H1 (cell line): ENCODE measurements around the gene AK5. TPM values are rescaled to one million over a fixed set of nuclear protein-coding genes. Genes with fewer than 3 reads are reported as not detected.

Source experiments
- CTCF ChIA-PET: fragments of 300-600 bp; sonication (Branson Sonifier 250); formaldehyde crosslinking; loops from one replicate; lab custom pipeline; 2021; ENCODE audit not compliant: partially characterized antibody; lab: Charles Lee
- POLR2A ChIA-PET: fragments of 300-600 bp; sonication (Branson Sonifier 250); formaldehyde crosslinking; loops from one replicate; lab custom pipeline; 2021; ENCODE audit warnings: inconsistent platforms; ENCODE audit not compliant: partially characterized antibody; lab: Charles Lee
- DNase-seq, 2 experiments: peaks; one replicate each; pipeline versions ENCODE4 v3.0.0 to v3.0.0-alpha.2; 2010 to 2022; ENCODE audit warnings: low spot score in 2 of 2, low read depth in 1 of 2, mixed read lengths in 1 of 2
- FAIRE-seq: peaks from 2 replicates; lab custom pipeline; 2011; peaks lifted over from hg19 to GRCh38; lab: Jason Lieb, UNC
- H2AFZ ChIP-seq: 2 replicates; pipeline ENCODE4 v1.8.1; 2012; ENCODE audit warnings: low read length, inconsistent platforms
- H2AK5ac ChIP-seq: 2 replicates; pipeline ENCODE4 v1.6.1; 2013; ENCODE audit warnings: low read depth, low read length
- H2BK120ac ChIP-seq: replicated peaks from 2 replicates; pipeline ENCODE3; 2013; ENCODE audit warnings: low read depth, low read length, inconsistent platforms
- H2BK12ac ChIP-seq: 2 replicates; pipeline ENCODE4 v1.6.1; 2013; ENCODE audit warnings: low read depth, low read length
- H2BK15ac ChIP-seq: 2 replicates; pipeline ENCODE4 v1.6.1; 2013; ENCODE audit warnings: low read length
- H2BK20ac ChIP-seq: 2 replicates; pipeline ENCODE4 v1.6.1; 2013; ENCODE audit warnings: low read length
- H2BK5ac ChIP-seq: 2 replicates; pipeline ENCODE4 v1.6.1; 2013; ENCODE audit warnings: low read depth, low read length
- H3K14ac ChIP-seq: 2 replicates; pipeline ENCODE4 v1.6.1; 2013; ENCODE audit warnings: inconsistent platforms; ENCODE audit not compliant: insufficient read length
- H3K18ac ChIP-seq: 2 replicates; pipeline ENCODE4 v1.6.1; 2013; ENCODE audit warnings: low read length; ENCODE audit errors: extremely low read depth
- H3K23ac ChIP-seq: 2 replicates; pipeline ENCODE4 v1.6.1; 2013; ENCODE audit warnings: inconsistent platforms; ENCODE audit not compliant: insufficient read length
- H3K23me2 ChIP-seq: 2 replicates; pipeline ENCODE4 v1.6.1; 2013; ENCODE audit warnings: low read depth, low read length
- H3K27ac ChIP-seq: 2 replicates; pipeline ENCODE4 v1.6.1; 2011; ENCODE audit warnings: low read depth, low read length, inconsistent platforms
- H3K27me3 ChIP-seq, 4 experiments: replicated peaks in 1 of 4; 1 replicate in 1 of 4; 2 replicates in 3 of 4; pipeline versions ENCODE4 v1.6.1 to v1.8.1; 2011 to 2013; ENCODE audit warnings: low read length in 3 of 4, mild to moderate bottlenecking in 3 of 4, inconsistent platforms in 2 of 4, mixed read lengths in 2 of 4, moderate library complexity in 1 of 4; ENCODE audit not compliant: control insufficient read depth in 3 of 4, insufficient read depth in 3 of 4; ENCODE audit errors: extremely low read depth in 1 of 4
- H3K36me3 ChIP-seq, 4 experiments: 2 replicates each; pipeline versions ENCODE4 v1.6.1 to v1.8.1; 2011 to 2013; ENCODE audit warnings: mild to moderate bottlenecking in 4 of 4, low read length in 3 of 4, moderate library complexity in 2 of 4, control low read depth in 1 of 4, inconsistent platforms in 1 of 4; ENCODE audit not compliant: insufficient read depth in 4 of 4, control insufficient read depth in 2 of 4
- H3K4ac ChIP-seq: replicated peaks from 2 replicates; pipeline ENCODE3; 2013; ENCODE audit warnings: low read length, low read depth, mixed read lengths, inconsistent platforms; ENCODE audit not compliant: insufficient read length
- H3K4me1 ChIP-seq, 4 experiments: replicated peaks in 1 of 4; 1 replicate in 1 of 4; 2 replicates in 3 of 4; pipeline versions ENCODE4 v1.6.1 to v1.8.1; 2011 to 2013; ENCODE audit warnings: low read length in 3 of 4, inconsistent platforms in 2 of 4, mixed read lengths in 1 of 4; ENCODE audit not compliant: insufficient read depth in 4 of 4, control insufficient read depth in 3 of 4
- H3K4me2 ChIP-seq, 2 experiments: 2 replicates each; pipeline versions ENCODE4 v1.6.1 to v1.8.1; 2011 to 2013; ENCODE audit warnings: low read depth in 2 of 2, low read length in 2 of 2, control low read depth in 1 of 2, inconsistent platforms in 1 of 2, mild to moderate bottlenecking in 1 of 2; ENCODE audit not compliant: insufficient read depth in 1 of 2
- H3K4me3 ChIP-seq, 4 experiments: fragments of 200-600, 300-600 bp in 1 of 4; sonication (generic), shearing (Covaris generic), sonication (Bioruptor Twin) in 1 of 4; 2 replicates each; pipeline versions ENCODE4 v1.5.1 to v1.8.1; 2011 to 2016; ENCODE audit warnings: low read length in 4 of 4, low read depth in 3 of 4, control low read depth in 2 of 4, inconsistent platforms in 2 of 4, mild to moderate bottlenecking in 2 of 4, mixed read lengths in 1 of 4, moderate library complexity in 1 of 4; ENCODE audit not compliant: insufficient read depth in 2 of 4; ENCODE audit errors: extremely low read depth in 1 of 4
- H3K56ac ChIP-seq: replicated peaks from 2 replicates; pipeline ENCODE3; 2013; ENCODE audit warnings: low read depth, mild to moderate bottlenecking, mixed read lengths, low read length, inconsistent platforms; ENCODE audit not compliant: insufficient read length
- H3K79me1 ChIP-seq: 2 replicates; pipeline ENCODE4 v1.6.1; 2013; ENCODE audit warnings: low read depth, low read length, control low read depth
- H3K79me2 ChIP-seq, 2 experiments: 2 replicates each; pipeline versions ENCODE4 v1.6.1 to v1.8.1; 2012 to 2013; ENCODE audit warnings: low read length in 2 of 2, mild to moderate bottlenecking in 2 of 2, inconsistent platforms in 1 of 2; ENCODE audit not compliant: insufficient read depth in 2 of 2, control insufficient read depth in 1 of 2
- H3K9ac ChIP-seq, 4 experiments: replicated peaks in 1 of 4; 1 replicate in 1 of 4; 2 replicates in 3 of 4; pipeline versions ENCODE4 v1.6.1 to v1.8.1; 2011 to 2013; ENCODE audit warnings: low read depth in 3 of 4, low read length in 3 of 4, control low read depth in 2 of 4, mild to moderate bottlenecking in 2 of 4, moderate library complexity in 2 of 4, inconsistent platforms in 1 of 4; ENCODE audit errors: extremely low read depth in 1 of 4
- H3K9me3 ChIP-seq, 2 experiments: 2 replicates each; pipeline versions ENCODE4 v1.6.1 to v1.8.1; 2012 to 2013; ENCODE audit warnings: mild to moderate bottlenecking in 2 of 2, moderate library complexity in 2 of 2, control low read depth in 1 of 2, inconsistent platforms in 1 of 2, low read depth in 1 of 2, low read length in 1 of 2, mixed read lengths in 1 of 2; ENCODE audit not compliant: insufficient read depth in 2 of 2
- H4K20me1 ChIP-seq, 2 experiments: replicated peaks in 1 of 2; 2 replicates each; pipeline versions ENCODE3 to v1.8.1; 2011 to 2013; ENCODE audit warnings: inconsistent platforms in 2 of 2, low read length in 2 of 2, mild to moderate bottlenecking in 1 of 2; ENCODE audit not compliant: insufficient read depth in 2 of 2, control insufficient read depth in 1 of 2
- H4K5ac ChIP-seq: 2 replicates; pipeline ENCODE4 v1.6.1; 2013; ENCODE audit warnings: low read length, low read depth, mixed read lengths, inconsistent platforms; ENCODE audit not compliant: insufficient read length
- H4K8ac ChIP-seq: 2 replicates; pipeline ENCODE4 v1.8.0; 2013; ENCODE audit warnings: mild to moderate bottlenecking, moderate library complexity, low read length, inconsistent platforms; ENCODE audit not compliant: insufficient read depth; ENCODE audit errors: extremely low read depth
- H4K91ac ChIP-seq: replicated peaks from 2 replicates; pipeline ENCODE3; 2013; ENCODE audit warnings: low read length, mixed read lengths, inconsistent platforms; ENCODE audit not compliant: insufficient read length
- ATF3 ChIP-seq: IDR thresholded peaks from 2 replicates; pipeline ENCODE4 v1.6.1; 2011; ENCODE audit warnings: low read depth, mild to moderate bottlenecking, low read length; ENCODE audit not compliant: insufficient read depth
- BCL11A ChIP-seq, 2 experiments: IDR thresholded peaks; one replicate each; pipeline ENCODE4 v1.6.1; 2011; ENCODE audit warnings: low read depth in 2 of 2, low read length in 2 of 2, mild to moderate bottlenecking in 2 of 2
- BRCA1 ChIP-seq: IDR thresholded peaks from 2 replicates; pipeline ENCODE4 v1.6.1; 2012; ENCODE audit warnings: low read depth, low read length, improper control_type of control experiment
- CEBPB ChIP-seq: IDR thresholded peaks from 2 replicates; pipeline ENCODE4 v1.6.1; 2012; ENCODE audit warnings: low read depth, low read length
- E2F6 ChIP-seq: IDR thresholded peaks from 2 replicates; pipeline ENCODE4 v1.6.1; 2012; ENCODE audit warnings: inconsistent platforms
- EGR1 ChIP-seq: IDR thresholded peaks from 2 replicates; pipeline ENCODE4 v1.6.1; 2011; ENCODE audit warnings: low read depth, low read length, borderline replicate concordance
- KDM1A ChIP-seq: fragments of 200-600, 300-600 bp; sonication (generic); IDR thresholded peaks from 2 replicates; pipeline ENCODE4 v1.7.1; 2016; ENCODE audit warnings: mild to moderate bottlenecking, low read length, borderline replicate concordance
- KDM5A ChIP-seq: fragments of 200-600 bp; IDR thresholded peaks from 2 replicates; pipeline ENCODE4 v1.7.1; 2012; ENCODE audit warnings: mild to moderate bottlenecking, low read length, inconsistent platforms, mixed read lengths
- MAFK ChIP-seq: IDR thresholded peaks from 2 replicates; pipeline ENCODE4 v1.6.1; 2012; ENCODE audit warnings: low read depth, mild to moderate bottlenecking, improper control_type of control experiment, low read length
- NANOG ChIP-seq: IDR thresholded peaks from 2 replicates; pipeline ENCODE4 v1.6.1; 2011; ENCODE audit warnings: low read length, low read depth, mild to moderate bottlenecking, inconsistent platforms; ENCODE audit not compliant: insufficient read depth, poor library complexity, severe bottlenecking
- NRF1 ChIP-seq: IDR thresholded peaks from 2 replicates; pipeline ENCODE4 v1.6.1; 2011; ENCODE audit warnings: mild to moderate bottlenecking, low read depth, low read length, improper control_type of control experiment
- YY1 ChIP-seq: IDR thresholded peaks from 2 replicates; pipeline ENCODE4 v1.6.1; 2011; ENCODE audit warnings: low read depth, mild to moderate bottlenecking, low read length
- WGBS, 2 experiments: shearing (Covaris generic) in 1 of 2; methylation state at CpG; one replicate each; pipeline versions ENCODE4 v1.1.6 to v1.1.7; 2013 to 2015; ENCODE audit warnings: low lambda C conversion rate in 2 of 2, mixed read lengths in 2 of 2, inconsistent platforms in 1 of 2, low coverage in 1 of 2, missing lambda C conversion rate in 1 of 2; ENCODE audit not compliant: insufficient replicate concordance in 2 of 2, insufficient coverage in 1 of 2, insufficient read length in 1 of 2; ENCODE audit errors: extremely low coverage in 1 of 2, missing lambda C conversion rate in 1 of 2; 5-methylcytosine and 5-hydroxymethylcytosine counted together
- polyA plus RNA-seq, 7 experiments: library from polyadenylated mRNA; depleted of rRNA in 3 of 7; stranded (reverse) in 5 of 7; unstranded in 2 of 7; fragments of >200 nt in 5 of 7; fragments of 200-250 nt in 2 of 7; gene quantifications; 1 replicate in 5 of 7; 2 replicates in 1 of 7; 4 replicates in 1 of 7; pipeline versions ENCODE4 v1.2.1 to v1.2.3, GENCODE V29; 2011 to 2013; ENCODE audit warnings: missing spikeins in 2 of 7, mixed read lengths in 2 of 7
- total RNA-seq: library from RNA; stranded (reverse); fragmentation: NEBNext Ultra II Directional; extraction: Animal tissue kit (Norgen Biotek cat#: 25700); gene quantifications from 2 replicates; pipeline ENCODE4 v1.2.1, GENCODE V29; 2021

The AK5 gene
- total and polyA plus RNA-seq, 2 of the 8 experiments (the other 6 are each of a cell fraction or from before 2014, with no cell fraction given) = 2.0 to 7.1 TPM

- Histone ChIP-seq H3K4me2 (no peak overlapping the region), H3K27ac (no peak overlapping the region), H2AFZ (no peak overlapping the region), H3K23me2 (no peaks in the 10 kb centered on the region), H4K5ac (no peak overlapping the region), H2BK5ac (no peak overlapping the region), H2BK15ac (no peak overlapping the region), H2BK120ac (no peak overlapping the region), H3K27me3 (no peaks in the 10 kb centered on the region), H3K4ac (no peak overlapping the region), H3K4me1 (no peaks in the 10 kb centered on the region), H3K79me2 (no peaks in the 10 kb centered on the region), H3K56ac (no peak overlapping the region), H3K36me3 (no peaks in the 10 kb centered on the region), H3K23ac (no peak overlapping the region), H4K91ac (no peak overlapping the region), H4K20me1 (no peaks in the 10 kb centered on the region), H3K9ac (no peak overlapping the region), H2AK5ac (no peak overlapping the region), H3K9me3 (peaks cover 0 to 3% of the 10 kb centered on the region in 2 experiments; a peak in 1 of 4 replicates), H3K4me3 (no peak overlapping the region), H3K18ac (no peak overlapping the region), H4K8ac (no peak overlapping the region), H3K14ac (no peak overlapping the region), H3K79me1 (no peaks in the 10 kb centered on the region), H2BK12ac (no peak overlapping the region), H2BK20ac (no peak overlapping the region)
- POLR2A ChIA-PET = no interaction called here
- DNase-seq (no peak), FAIRE-seq (no peak)
- WGBS, 2 experiments = 86% methylated on average over 5 of the region's 5 CpGs; no CpG with 5 or more reads in 1 of the 2 experiments
- CTCF ChIA-PET = interaction anchor here (0.7 to 1.0 kb wide), 2 partner anchors 38 to 665 kb away, joined by 4 read pairs; no protein-coding TSS in a partner anchor
- TF ChIP-seq KDM5A (no peak), EGR1 (no peak), BCL11A (IDR thresholded peaks at IDR 0.05; ENCODE audit: low read depth in 2 of 2, low read length in 2 of 2) (no peak), NANOG (no peak), BRCA1 (no peak), KDM1A (no peak), MAFK (no peak), CEBPB (no peak), ATF3 (no peak), YY1 (no peak), NRF1 (no peak), E2F6 (no peak)
These were observed 217.6 kb downstream of the AK5 start for GRCh38 chr1:77499466-77499865.
